HG03045 (cell line): ENCODE data around the gene C19orf47.
"Not testable (repeated sequence)": the region's sequence is repeated elsewhere in the genome, so short reads cannot be mapped to it uniquely, and the experiment has no call there.

Experiments used
- ATAC-seq: cut with Tn5 transposase; IDR thresholded peaks from one replicate; pipeline ENCODE4 v1.9.1; 2021; ENCODE audit warnings: mild to moderate bottlenecking, moderate library complexity; ENCODE audit not compliant: unreplicated experiment

The C19orf47 gene

GRCh38 chr19:40377876-40378385 is 29.7 kb upstream of the C19orf47 start:
- no peak for ATAC-seq

GRCh38 chr19:40376286-40376862 is 28.2 kb upstream of the C19orf47 start:
- no peak for ATAC-seq

DNA sequence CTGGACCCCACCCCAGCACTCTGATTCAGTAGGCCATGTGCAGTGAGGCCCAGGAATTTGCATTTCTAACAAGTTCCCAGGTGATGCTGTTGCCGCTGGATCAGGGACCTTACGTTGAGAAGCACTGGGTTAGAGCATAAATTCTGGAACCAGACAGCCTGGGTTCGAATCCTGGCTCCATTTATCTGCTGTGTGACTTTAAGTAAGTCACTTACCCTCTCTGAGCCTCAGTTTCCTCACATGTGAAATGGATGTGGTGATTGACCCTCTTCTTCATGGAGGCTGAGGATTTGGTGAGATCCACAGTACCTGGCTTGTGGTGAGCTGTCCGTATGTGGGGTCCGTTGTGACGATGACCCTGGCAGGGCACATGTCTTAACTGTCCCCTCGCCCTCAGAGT is 25.9 kb upstream of the C19orf47 start:
- ATAC-seq: no peak

GRCh38 chr19:40371802-40372122 is 23.6 kb upstream of the C19orf47 start:
- no peak for ATAC-seq

DNA sequence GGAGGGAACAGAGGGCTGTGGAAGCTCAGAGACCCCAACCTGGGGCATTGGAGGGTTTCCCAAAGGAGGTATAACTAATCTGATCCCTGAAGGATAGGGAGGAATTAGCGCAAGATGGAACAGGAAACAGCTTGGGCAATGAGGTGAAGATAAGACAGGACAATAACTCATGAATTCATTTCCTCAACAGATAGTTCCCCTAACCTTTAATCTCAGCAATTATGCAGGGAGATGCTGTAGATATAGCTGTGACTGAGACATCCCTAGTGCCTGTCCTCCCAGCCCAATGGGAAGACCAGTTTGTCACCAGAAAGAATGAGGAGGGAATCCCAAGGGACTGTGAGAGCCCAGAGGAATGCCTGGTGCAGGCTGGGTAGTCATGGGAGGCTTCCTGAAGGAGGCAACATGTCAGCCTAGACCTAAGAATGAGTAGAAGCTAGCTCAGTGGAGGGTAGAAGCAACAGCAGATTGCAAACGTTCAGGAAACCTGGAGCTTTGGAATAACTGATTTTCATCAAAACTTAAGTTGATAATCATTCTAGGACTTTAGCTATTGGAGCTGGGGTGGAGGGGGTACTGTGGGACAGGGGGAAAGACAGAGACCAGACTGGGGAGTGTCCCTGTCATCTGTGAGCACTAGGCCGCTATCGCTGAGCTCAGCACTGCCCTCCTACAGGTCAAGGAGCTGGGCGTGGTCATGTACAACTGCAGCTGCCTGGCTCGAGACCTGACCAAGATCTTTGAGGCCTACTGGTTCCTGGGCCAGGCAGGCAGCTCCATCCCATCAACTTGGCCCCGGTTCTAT is 23.0 kb upstream of the C19orf47 start:
- ATAC-seq: no peak

GRCh38 chr19:40370253-40370652 is 22.1 kb upstream of the C19orf47 start:
- not testable (repeated sequence) for ATAC-seq

- ATAC-seq: no peak
Observed at GRCh38 chr19:40369797-40370196, 21.6 kb upstream of the C19orf47 start.

DNA sequence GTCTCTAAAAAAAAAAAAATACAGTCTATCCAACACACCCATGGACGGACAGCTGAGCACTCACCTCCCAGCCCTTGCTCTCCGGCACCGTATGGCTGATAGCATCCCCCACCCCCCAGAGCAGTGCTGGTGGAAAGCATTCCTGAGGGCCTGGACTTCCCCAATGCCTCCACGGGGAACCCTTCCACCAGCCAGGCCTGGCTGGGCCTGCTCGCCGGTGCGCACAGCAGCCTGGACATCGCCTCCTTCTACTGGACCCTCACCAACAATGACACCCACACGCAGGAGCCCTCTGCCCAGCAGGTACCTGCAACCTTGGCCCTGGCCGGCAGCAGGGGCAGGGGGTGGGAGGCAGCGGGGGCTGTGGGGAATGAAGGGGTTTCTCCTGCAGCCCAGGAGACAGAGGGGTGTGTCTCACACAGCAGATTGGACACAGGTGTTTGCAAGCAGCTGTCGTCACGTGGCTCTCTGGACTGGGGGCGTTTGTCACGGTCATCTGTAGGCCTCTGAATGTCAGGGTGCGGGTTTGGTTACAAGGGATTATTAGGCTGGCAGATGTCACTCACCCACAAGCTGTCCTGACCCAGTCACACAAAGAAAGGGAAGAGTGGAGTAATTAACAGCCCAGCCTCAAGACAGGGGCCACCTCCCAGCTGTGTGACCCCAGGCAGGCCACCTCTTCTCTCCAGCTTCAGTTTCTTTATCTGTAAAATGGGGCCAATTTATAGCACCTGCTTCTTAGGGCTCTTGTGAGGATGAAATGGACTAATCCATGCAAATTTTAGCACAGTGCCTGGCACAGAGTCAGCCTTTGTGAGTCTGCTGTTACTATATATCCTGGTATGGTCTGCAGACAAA is 19.6 kb upstream of the C19orf47 start:
- ATAC-seq: no peak

GRCh38 chr19:40366697-40367561 is 18.7 kb upstream of the C19orf47 start:
- no peak for ATAC-seq

DNA sequence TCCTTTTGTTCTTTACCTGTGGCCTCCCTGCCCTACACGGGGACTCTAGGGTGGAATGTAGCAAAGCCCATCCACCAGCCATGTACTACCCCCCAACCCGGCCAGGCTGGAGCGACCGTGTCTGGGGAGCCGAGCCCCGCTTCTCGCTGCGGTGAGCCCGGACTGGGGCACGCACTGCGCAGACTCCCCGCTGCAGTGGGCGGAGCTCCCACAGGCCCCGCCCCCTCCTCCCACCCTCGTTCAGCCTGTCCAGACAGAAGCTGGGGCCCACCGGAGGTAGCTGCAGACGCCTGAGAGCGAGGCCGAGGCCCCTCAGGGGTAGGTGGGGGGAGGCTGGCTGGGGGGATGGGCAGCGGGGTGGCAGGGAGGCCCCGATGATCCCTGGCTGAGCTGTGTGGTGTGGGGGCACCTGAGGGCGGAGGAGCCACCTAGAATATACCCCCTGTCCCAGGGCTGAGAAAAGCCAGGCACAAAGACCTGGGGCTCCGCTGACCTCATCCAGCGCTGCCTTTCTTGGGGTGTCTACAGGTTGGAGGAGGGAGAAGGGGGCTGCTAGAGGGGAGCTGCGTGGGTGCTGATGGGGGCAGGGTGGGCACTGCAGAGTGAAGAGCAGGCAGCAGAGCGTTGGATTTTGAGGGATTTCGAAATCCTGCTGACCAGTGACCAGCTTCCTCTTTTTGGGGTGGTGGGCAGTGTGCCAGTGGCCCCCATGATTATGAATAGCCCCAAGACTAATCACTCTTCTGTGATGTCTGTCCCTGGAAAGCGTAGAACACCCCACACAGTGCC is 17.6 kb upstream of the C19orf47 start:
- no peak for ATAC-seq

DNA sequence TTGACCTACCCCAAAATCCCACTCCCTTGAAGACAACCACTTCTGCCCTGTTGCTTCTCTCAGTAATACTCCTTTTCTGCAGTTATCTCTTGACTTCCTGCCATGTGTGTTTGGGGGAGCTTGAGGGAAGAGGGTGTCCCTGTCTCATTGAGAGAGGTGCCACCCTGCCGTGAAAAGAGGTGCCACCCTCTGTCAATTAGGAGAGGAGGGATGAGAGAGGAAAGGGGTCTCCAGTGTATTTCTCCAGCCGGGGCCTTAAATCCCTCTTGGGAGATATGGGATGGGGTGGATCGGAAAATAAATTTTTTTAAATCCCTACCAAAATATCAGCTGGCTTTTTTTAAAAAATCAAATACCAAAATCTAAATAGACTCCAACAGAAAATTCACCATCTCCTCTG is 16.8 kb upstream of the C19orf47 start:
- ATAC-seq: no peak

DNA sequence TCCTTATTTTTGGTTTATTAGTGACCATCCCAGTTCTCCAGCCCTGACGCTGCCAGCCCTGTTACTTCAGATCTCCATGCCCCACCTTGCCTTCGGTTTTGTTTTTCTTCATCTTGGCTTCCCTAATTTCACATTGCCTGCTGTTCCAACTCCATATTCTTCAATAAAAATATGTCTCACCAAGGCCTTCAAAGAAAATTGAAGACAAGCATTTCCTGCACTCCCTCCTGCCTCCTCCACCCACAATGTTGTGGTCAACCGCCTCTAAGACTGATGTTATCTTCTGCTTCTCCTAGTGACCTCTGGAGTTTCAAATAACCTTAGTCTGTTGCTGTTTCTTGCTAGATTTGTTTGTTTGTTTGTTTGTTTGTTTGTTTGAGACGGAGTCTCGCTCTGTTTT is 14.9 kb upstream of the C19orf47 start:
- no peak for ATAC-seq

- ATAC-seq: no peak
Observed at GRCh38 chr19:40362160-40362559, 14.0 kb upstream of the C19orf47 start.

DNA sequence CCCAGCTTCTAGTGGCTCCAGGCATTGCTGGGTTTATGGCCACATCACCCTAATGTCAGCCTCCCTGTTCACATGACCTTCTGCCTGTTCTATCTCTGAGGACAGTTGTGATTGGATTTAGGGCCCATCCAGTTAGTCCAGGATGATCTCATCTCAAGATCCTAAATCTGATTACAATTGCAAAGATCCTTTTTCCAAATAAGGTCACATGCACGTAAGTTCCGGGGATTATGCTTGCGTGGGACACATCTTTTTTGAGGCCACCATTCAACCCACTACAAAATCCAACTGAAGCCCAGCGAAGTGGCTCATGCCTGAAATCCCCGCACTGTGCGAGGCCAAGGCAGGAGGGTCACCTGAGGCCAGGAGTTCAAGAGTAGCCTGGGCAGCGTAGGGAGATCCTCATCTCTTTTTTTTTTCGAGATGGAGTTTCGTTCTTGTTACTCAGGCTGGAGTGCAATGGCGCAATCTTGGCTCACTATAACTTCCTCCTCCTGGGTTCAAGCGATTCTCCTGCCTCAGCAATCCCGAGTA is 12.6 kb upstream of the C19orf47 start:
- no peak for ATAC-seq

DNA sequence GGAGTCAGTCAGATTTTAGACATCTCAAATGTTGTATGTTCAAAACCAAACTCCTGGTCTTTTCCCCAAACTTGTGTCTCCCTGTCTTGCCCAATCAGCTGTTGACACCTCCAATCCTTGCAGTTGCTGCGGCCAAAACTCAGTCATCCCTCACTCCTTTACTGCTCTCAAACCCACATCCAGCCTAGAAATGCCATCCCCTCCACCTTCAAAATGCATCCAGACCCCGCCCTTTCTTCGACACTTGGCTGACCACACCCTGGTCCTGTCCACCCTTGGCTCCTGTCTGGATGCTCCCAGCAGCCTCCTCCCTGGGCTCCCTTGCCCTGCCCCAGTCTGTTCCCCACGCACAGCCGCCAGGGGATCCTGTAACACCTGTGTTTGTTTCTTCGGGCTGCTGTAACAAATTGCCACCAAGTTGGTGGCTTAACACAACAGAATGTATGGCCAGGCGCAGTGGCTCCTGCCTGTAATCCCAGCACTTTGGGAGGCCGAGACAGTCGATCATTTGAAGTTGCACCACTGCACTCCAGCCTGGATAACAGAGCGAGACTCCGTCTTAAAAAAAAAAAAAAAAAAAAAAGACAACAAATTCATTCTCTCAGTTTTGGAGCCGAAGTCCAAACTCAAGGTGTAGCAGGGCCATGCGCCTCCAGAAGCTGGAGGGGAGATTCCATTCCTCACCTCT is 12.0 kb upstream of the C19orf47 start:
- ATAC-seq: no peak

DNA sequence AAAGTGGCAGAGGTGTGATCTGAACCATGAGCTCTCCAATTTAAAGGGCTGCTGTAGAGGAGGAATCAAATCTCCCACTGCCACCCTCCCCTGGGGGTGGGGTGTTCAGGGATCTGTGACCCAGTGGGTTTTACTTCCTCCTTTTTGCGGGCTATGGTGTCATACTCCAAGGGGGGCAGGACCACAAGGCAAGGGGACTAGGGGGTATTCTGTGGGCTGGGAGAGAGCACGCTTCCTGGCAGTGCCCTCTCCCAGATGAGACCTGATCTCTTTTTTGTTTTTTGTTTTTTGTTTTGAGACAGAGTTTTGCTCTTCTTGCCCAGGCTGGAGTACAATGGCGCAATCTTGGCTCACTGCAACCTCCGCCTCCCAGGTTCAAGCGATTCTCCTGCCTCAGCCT is 10.6 kb upstream of the C19orf47 start:
- ATAC-seq: no peak

GRCh38 chr19:40357640-40358039 is 9.4 kb upstream of the C19orf47 start:
- no peak for ATAC-seq

DNA sequence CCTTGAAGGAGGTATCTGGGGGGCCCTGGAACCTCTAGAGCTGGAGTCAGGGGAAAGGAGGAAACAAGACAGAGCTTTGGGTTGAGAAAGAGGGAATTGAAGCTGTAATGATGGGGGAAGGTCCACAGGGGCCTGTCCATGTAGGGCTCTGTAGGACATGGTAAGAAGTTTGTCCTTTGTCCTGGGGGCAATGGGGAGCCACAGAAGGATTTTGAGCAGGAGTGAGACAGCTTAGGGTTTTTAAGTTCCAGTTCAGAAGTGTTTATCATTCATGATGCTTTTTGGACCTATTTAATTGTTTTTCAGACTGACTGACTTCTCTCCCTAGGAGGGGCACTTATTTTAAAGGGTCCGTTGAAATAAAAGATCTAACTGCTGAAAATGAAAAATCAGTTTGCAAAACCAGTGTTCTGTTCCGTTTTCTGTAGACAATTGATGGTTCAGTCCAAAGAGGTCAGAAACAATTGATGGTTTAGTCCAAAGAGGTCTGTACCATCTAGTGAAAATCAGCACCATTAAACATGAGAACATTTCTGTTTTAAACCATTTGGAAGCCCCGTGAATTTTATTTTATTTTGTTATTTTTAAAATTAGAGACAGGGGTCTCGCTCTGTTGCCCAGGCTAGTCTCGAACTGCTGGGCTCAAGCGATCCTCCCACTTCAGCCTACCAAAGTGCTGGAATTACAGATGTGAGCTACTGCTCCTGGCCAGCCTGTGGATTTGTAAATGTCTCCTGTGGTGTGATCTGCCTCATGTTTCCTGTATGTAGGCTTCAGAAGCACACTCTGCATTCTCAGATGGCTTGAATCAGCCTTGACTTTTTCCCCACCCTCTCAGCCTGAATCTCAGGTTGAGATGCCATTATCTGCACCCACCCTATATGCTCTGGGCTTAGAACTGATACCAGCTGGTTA is 8.7 kb upstream of the C19orf47 start:
- ATAC-seq: no peak
